MCF 10A (cell line): ENCODE measurements around the gene FAM110A. TPM values are rescaled to one million over a fixed set of nuclear protein-coding genes. Genes with fewer than 3 reads are reported as not detected.
"Not testable (repeated sequence)": the region's sequence is repeated elsewhere in the genome, so short reads cannot be mapped to it uniquely, and the experiment has no call there.

ENCODE experiments used
- BruUV-seq: library from RNA; stranded (reverse); fragments of 400-500 nt; replicated peaks from 2 replicates; lab custom pipeline; 2021; lab: Mats Ljungman, UMichigan
- CTCF ChIA-PET: fragments of 300-600 bp; sonication (Branson Sonifier 250); formaldehyde crosslinking; extraction: SDS; loops from one replicate; lab custom pipeline; 2021; ENCODE audit warnings: antibody characterized with exemption, inconsistent platforms; lab: Yijun Ruan, JAX
- POLR2A ChIA-PET: fragments of 300-600, 350-650 bp; sonication (Branson Sonifier 250); formaldehyde crosslinking; extraction: SDS; loops from one replicate; lab custom pipeline; 2020; ENCODE audit warnings: antibody characterized with exemption, inconsistent platforms; lab: Yijun Ruan, JAX
- DNase-seq: peaks from one replicate; pipeline ENCODE4 v3.0.0-alpha.2; 2018; ENCODE audit not compliant: unreplicated experiment
- H3K27ac Mint-ChIP-seq: one replicate; pipeline ENCODE4 v1.8.0; 2022; ENCODE audit warnings: mild to moderate bottlenecking, low read depth, mixed read lengths; ENCODE audit not compliant: unreplicated experiment
- H3K27me3 Mint-ChIP-seq: one replicate; pipeline ENCODE4 v1.8.0; 2022; ENCODE audit warnings: mixed read lengths; ENCODE audit not compliant: insufficient read depth, unreplicated experiment
- H3K36me3 Mint-ChIP-seq: one replicate; pipeline ENCODE4 v1.8.0; 2022; ENCODE audit warnings: mild to moderate bottlenecking, moderate library complexity, mixed read lengths; ENCODE audit not compliant: insufficient read depth, unreplicated experiment
- H3K4me1 Mint-ChIP-seq: one replicate; pipeline ENCODE4 v1.8.0; 2022; ENCODE audit warnings: mixed read lengths; ENCODE audit not compliant: insufficient read depth, unreplicated experiment
- H3K4me3 Mint-ChIP-seq: one replicate; pipeline ENCODE4 v1.8.0; 2022; ENCODE audit warnings: mild to moderate bottlenecking, moderate library complexity, mixed read lengths; ENCODE audit not compliant: unreplicated experiment
- H3K9me3 Mint-ChIP-seq: one replicate; pipeline ENCODE4 v1.8.0; 2022; ENCODE audit warnings: mixed read lengths; ENCODE audit not compliant: unreplicated experiment
- intact Hi-C: fragments of 100-400 bp; cut with micrococcal nuclease; formaldehyde crosslinking; loops from 2 replicates; pipeline ENCODE4 v1.14.1; 2022
- total RNA-seq: library from RNA; stranded (reverse); gene quantifications from 2 replicates; pipeline ENCODE4 v1.2.3, GENCODE V29; 2022
- TF ChIP-seq, protein P1 (sequence below): fragments of 200-600 bp; IDR thresholded peaks from one replicate; pipeline ENCODE4 v1.8.0; 2022; ENCODE audit warnings: antibody characterized with exemption, mild to moderate bottlenecking; ENCODE audit not compliant: unreplicated experiment

The FAM110A gene
- total RNA-seq, 1 experiment from 2014 or later: 13.6 TPM

DNA sequence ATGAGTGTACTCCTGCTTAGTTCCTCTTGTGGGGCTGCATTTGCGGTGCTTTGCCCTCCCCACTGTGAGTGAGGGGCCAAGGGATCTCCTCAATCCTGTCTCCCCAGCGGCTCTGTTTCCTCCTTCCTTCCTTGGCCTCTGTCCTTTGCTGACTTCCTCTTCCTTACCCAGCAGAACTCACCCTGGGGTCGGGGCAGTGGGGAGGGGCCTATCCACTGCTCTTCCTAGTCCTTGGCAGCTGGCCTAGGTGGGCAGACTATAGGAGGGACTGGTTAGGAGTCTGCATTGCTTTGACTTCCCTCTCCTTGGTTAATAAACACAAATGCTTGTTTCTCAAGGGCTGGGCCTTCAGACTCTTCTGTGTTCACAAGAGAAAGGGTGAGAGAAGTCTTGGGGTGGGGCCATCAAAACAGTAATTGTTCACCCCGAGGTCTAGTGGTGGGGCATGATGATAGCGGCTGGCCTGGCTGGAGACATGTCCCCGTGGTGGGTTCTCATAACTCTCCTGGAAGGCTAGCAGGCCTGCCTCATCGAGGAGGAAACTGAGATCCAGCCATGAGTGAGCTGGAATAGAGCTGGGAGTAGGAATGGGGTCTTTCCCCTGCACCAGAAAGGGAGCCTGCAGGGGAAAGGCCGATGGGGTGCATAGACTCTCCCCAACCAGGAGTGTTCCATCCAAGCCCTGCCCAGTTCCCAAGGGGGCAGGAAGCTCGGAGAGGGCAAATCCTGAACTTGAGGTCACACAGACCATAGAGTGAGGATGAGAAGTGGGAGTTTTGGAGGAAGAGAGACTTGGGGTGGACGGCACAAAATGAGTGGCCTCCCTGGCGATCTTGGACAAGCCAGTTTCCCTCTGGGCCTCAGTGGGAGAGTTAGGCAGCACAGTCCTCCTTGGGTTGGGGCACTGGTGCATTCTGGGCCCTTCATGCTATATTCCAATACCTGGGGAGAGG, 12.7 kb downstream of the FAM110A start:
- ChIA-PET POLR2A (interaction anchor here (0.8 to 6.1 kb wide), 3 partner anchors 9 to 10 kb away, joined by 3 to 124 read pairs (median 4); no protein-coding TSS in a partner anchor), CTCF (interaction anchor here (0.6 to 1.0 kb wide), 2 partner anchors 109 to 1723 kb away, joined by 3 to 4 read pairs; no protein-coding TSS in a partner anchor)
- Mint-ChIP-seq H3K27me3 (no peaks in the 10 kb centered on the region), H3K27ac (no peak overlapping the region), H3K4me1 (peaks cover 15% of the 10 kb centered on the region), H3K36me3 (peaks cover 6% of the 10 kb centered on the region), H3K9me3 (no peaks in the 10 kb centered on the region), H3K4me3 (no peak overlapping the region)
- intact Hi-C loops: no loop called here
- TF ChIP-seq, protein P1, sequence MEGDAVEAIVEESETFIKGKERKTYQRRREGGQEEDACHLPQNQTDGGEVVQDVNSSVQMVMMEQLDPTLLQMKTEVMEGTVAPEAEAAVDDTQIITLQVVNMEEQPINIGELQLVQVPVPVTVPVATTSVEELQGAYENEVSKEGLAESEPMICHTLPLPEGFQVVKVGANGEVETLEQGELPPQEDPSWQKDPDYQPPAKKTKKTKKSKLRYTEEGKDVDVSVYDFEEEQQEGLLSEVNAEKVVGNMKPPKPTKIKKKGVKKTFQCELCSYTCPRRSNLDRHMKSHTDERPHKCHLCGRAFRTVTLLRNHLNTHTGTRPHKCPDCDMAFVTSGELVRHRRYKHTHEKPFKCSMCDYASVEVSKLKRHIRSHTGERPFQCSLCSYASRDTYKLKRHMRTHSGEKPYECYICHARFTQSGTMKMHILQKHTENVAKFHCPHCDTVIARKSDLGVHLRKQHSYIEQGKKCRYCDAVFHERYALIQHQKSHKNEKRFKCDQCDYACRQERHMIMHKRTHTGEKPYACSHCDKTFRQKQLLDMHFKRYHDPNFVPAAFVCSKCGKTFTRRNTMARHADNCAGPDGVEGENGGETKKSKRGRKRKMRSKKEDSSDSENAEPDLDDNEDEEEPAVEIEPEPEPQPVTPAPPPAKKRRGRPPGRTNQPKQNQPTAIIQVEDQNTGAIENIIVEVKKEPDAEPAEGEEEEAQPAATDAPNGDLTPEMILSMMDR: no peak
- DNase-seq: no peak
- no TSS peak for BruUV-seq

DNA sequence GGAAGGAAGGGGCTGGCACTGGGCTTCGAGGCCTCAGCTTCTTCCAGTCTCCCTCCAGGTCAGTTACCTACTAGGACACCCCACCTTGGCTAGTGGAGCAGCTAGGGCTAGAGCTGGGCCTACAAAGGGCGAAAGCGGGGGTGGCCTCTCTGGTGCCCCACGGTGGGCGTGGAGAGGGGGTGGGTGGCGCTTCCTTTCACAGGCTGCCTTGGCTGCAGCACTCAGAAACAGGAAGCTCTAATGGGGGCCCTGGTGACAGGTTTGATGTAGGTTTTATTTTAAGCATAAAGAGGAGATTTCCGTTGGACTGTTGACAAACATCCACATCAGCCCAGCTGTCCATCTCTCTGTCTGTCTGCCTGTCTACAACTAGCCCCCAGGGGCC, 13.4 kb downstream of the FAM110A start:
- TF ChIP-seq, protein P1: no peak
- no TSS peak for BruUV-seq
- Mint-ChIP-seq H3K4me3 (no peak overlapping the region), H3K4me1 (peaks cover 15% of the 10 kb centered on the region), H3K9me3 (no peaks in the 10 kb centered on the region), H3K27me3 (no peaks in the 10 kb centered on the region), H3K36me3 (peaks cover 6% of the 10 kb centered on the region), H3K27ac (no peak overlapping the region)
- no peak for DNase-seq
- CTCF ChIA-PET: interaction anchor here (0.6 to 1.0 kb wide), 2 partner anchors 109 to 1723 kb away, joined by 3 to 4 read pairs; no protein-coding TSS in a partner anchor
- intact Hi-C loops: no loop called here
- POLR2A ChIA-PET: interaction anchor here (0.8 to 0.9 kb wide), 2 partner anchors 9 kb away, joined by 3 to 4 read pairs; no protein-coding TSS in a partner anchor

GRCh38 chr20:848193-848592, 14.7 kb downstream of the FAM110A start:
- no TSS peak for BruUV-seq
- peaks cover 6% of the 10 kb centered on the region for H3K36me3 Mint-ChIP-seq
- H3K4me1 Mint-ChIP-seq: peaks cover 12% of the 10 kb centered on the region
- ChIA-PET POLR2A (interaction anchor here (0.5 to 0.7 kb wide), 2 partner anchors 12 to 73 kb away, joined by 3 read pairs; no protein-coding TSS in a partner anchor), CTCF (interaction anchor here (0.5 to 0.9 kb wide), 5 partner anchors 53 to 865 kb away, joined by 3 read pairs; no protein-coding TSS in a partner anchor)
- TF ChIP-seq, protein P1: no peak
- H3K27me3 Mint-ChIP-seq: no peaks in the 10 kb centered on the region
- no peak overlapping the region for H3K4me3 Mint-ChIP-seq
- intact Hi-C loops: no loop called here
- H3K27ac Mint-ChIP-seq: no peak overlapping the region
- no peak for DNase-seq
- peaks cover 3% of the 10 kb centered on the region for H3K9me3 Mint-ChIP-seq

DNA sequence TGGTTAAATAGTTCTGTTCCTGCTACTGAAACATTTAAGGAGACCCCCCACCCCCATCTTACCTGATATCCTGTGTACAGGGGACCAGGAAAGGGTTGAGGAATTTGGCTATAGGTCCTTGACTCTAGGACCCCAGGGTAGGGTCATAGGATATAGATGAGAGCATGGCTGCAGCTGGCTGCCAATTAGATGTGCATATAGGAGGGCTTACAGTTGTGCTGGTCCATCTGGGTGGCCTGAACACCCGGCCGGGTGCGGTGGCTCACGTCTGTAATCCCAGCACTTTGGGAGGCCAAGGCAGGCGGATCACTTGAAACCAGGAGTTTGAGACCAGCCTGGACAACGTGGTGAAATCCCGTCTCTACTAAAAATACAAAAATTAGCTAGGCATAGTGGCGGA, 15.2 kb downstream of the FAM110A start:
- CTCF ChIA-PET: interaction anchor here (0.6 to 0.9 kb wide), 3 partner anchors 106 to 627 kb away, joined by 3 read pairs; no protein-coding TSS in a partner anchor
- POLR2A ChIA-PET, H3K27ac Mint-ChIP-seq, BruUV-seq, DNase-seq, H3K9me3 Mint-ChIP-seq, H3K27me3 Mint-ChIP-seq, H3K36me3 Mint-ChIP-seq, H3K4me3 Mint-ChIP-seq, intact Hi-C loops: not testable (repeated sequence)
- peaks cover 17% of the 10 kb centered on the region for H3K4me1 Mint-ChIP-seq
